Skin epidermis (tissue), 12 donors: ENCODE measurements around the gene MEF2A.

Experiments used
- H3K27ac ChIP-seq, 21 experiments: fragments of 200-600 bp; sonication (generic) in 11 of 21; one replicate each; pipeline ENCODE4 v1.5.0; 2020; ENCODE audit warnings: mild to moderate bottlenecking in 3 of 21, inconsistent platforms in 2 of 21, moderate library complexity in 2 of 21
- H3K4me3 ChIP-seq, 7 experiments: fragments of 200-600 bp; sonication (generic) in 2 of 7; one replicate each; pipeline ENCODE4 v1.5.0; 2020; ENCODE audit warnings: inconsistent platforms in 2 of 7, mild to moderate bottlenecking in 2 of 7, moderate library complexity in 1 of 7

The MEF2A gene

DNA sequence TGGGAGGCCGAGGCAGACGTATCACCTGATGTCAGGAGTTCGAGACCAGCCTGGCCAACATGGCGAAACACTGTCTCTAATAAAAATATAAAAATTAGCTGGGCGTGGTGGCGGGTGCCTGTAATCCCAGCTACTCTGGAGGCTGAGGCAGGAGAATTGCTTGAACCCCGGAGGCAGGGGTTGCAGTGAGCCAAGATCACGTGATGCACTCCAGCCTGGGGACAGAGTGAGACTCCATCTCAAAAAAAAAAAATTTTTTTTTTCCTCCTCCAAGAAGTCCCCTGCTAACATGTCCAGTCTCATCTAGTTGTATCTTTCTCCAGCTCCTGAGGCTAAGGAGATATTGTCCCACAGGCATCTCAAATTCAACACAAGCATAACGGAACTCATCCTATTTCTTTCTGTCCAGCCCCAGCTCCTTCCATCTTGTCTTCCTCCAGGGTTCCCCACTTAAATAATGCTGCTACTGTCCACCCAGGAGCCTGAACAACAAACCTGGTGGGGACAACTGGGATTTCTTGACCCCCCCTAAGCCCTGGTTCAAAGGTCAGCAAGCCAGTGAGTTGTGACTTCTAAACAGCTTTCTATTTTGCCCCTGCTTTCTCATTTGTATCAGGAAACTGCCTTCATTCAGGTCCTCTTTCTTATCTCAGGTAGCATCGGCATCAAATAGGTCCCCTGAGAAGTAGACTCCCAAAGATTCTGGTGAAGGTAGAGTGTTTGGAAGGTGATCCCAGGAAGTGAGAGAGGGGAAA lies 4.1 kb upstream of the MEF2A start:
- Histone ChIP-seq H3K27ac (no peak overlapping the region), H3K4me3 (no peak overlapping the region)

DNA sequence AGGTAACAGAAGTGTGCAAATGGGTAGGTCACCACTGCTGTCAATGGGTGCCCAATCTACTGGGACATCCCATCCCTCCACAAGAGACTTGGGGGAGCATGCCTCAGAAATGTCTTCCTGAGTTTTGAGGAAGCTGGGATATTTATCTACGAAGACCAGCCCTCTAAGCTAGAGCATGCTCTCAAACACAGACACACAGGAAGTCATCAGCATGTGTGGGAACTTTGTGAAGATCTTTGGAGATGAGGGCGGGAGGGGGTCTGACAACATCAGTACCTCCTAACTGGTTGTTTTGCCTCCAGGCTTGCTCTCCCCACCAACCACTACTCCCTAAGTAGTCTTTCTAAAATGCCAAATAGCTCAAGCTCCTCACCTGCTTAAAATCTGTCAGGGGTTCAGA lies 3.5 kb upstream of the MEF2A start:
- Histone ChIP-seq H3K4me3 (no peak overlapping the region), H3K27ac (no peak overlapping the region)

DNA sequence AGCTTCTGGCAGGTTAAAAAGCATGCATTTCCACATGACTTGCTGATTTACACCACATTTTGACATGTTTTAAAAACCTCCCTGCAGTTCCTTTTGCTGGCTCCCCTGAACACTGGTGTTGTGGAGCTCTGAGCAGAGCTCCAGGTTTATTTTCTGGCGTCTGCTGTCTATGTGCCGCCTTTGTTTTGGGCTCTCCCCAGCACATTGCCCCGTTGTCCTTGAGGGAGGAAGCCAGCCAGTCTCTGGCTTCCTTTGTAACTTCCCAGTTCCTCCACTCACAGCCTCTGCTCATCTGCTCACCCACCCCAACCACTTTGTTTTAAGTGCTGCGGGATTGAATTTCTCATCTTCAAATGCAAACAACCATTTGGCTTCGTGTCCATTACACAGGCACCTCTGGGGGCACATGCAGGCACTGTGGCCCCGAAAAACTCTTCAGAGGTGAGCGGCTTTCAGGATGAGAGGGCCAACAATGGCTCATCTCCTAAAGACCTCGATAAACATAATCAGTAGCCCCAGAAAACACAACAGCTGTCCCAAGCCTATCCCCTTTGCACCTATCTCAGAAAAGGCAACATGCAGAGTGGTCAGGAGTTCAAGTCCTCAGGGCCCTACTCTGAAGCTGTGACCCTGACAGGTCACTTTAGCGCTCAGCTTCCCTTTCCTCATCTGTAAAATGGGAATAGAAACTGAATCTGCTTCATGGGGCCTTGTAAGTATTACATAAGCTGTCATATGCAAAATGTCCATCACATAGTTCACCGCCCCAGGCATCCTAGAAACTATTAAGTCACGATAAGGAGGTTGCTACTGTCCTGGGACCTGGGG lies 1.3 kb upstream of the MEF2A start:
- H3K4me3 ChIP-seq: peak overlapping the region; percentile 17 to 88 (median 76)
- peak overlapping the region; percentile 69 to 99 (median 96) for H3K27ac ChIP-seq

DNA sequence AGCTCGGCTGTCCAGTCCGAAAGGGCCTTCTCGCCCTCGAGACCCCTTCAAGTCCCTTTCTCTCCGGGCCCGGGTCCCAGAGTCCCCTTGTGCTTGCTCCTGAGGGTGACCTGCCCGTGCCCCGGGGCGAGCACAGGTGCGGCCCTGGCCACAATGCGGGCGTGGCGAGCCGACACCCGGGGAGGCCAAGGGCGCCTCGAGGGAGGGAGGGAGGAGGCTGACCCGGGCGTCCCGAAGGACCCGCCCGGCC lies 810 bp upstream of the MEF2A start:
- peak overlapping the region; percentile 17 to 88 (median 76) for H3K4me3 ChIP-seq
- peak overlapping the region; percentile 69 to 99 (median 96) for H3K27ac ChIP-seq

DNA sequence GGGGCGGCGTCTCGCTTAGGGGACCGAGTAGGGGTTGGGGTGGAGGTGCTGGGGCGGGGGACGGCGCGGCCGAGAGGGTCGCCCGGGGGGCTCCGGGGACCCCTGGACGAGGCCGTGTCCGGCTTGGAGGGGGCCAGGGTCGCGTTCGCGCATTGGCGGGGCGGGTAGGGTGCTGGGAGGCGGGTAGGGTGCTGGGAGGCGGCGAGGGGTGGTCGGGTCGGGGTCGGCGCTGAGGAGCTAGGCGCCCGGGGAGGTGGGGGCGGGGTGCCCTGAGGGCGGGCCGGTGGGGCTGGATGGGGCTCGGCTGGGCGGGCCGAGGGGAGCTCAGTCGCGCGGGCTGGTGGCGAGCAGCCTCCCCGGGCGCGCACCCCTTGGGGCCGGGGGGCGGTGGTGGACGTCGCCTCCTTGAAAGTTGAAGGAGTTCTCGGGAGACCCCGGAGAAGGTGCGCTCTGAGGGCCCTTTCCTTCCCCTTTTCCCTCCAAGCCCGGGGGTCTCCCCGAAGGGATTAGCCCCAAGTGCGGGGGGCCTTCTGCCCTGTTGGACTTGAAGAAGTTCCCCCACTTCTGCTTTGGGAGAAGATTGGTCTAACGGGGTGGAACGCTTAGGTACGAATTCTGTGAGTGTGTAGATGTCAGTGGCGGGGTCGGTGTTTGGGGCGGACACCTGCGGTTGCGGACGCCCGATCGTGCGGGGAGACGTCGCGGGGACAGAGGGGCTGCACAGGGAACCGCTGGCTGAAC lies 543 bp downstream of the MEF2A start:
- H3K27ac ChIP-seq: peak overlapping the region; percentile 91 to 99 (median 98)
- peak overlapping the region; percentile 66 to 88 (median 80) for H3K4me3 ChIP-seq

DNA sequence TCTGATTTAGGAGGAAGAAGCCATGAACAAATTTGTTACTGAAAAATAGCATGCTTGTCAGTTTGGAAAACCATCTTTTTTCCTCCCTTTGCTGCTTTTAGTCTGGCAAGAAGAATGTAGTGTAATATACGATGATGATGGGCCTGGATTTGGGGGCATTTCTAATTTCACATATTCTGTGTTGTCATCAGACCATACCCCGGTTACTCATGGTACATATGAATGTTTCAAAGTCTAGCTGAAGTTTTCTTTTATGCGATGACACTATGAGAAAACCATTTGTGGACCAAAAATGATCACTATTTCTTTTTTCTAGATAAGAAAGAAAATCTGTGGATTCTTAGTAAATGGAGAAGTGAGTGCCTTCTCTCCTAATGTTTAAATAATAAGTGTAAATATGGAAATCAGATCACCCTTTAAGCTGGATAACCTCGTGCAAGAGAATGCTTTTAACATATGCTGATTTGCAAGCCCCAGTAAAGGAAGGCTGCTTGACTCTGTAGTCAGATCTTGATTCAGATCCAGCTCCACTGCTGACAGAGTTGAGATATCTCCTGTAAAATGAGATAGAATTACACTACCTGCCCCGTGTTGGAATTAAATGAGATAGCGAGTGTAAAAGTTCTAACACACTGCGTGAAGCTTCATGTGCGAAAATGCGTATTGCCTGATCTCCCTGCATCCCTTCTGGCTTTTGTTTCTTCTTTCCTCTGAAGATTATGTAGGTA lies 3.0 kb downstream of the MEF2A start:
- H3K4me3 ChIP-seq: peak overlapping the region in 2 of 7 experiments; percentile 76 to 84
- peak overlapping the region in 6 of 21 experiments; percentile 4 to 99 (median 24) for H3K27ac ChIP-seq

DNA sequence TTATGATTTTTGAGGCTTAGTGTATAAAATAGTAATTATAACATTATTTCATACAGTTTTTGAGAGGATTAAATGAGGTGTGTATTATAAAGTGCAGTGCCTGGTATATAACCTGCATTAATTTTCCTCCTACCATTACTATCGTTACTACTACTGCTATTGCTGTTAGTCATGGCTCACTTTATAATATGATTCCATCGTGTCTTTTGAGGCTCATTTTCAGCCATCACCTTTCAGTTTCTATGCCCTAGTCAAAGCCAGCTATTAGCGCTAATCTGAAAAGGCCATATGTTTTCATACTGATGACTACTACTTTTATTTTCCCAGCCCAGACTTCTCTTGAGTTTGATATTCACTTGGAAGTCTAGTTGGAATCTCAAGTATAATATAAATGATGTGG lies 5.5 kb downstream of the MEF2A start:
- H3K4me3 ChIP-seq: no peak overlapping the region
- H3K27ac ChIP-seq: peak overlapping the region in 1 of 21 experiments; percentile 12

DNA sequence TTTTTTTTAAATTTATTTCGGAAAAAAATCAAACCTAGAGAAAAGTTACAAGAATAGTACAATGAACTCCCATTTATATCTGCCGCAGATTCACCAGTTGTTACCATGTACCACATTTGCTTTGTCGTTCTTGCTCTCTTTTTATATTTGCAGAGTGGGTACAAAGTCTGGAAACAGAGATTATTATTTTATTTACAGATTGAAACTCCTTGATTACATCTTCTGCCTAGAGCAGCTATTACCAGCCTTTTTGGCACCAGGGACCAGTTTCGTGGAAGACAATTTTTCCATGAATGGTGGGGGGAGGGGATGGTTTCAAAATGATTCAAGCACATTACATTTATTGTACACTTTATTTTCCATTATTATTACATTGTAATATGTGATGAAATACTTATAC lies 8.3 kb downstream of the MEF2A start:
- no peak overlapping the region for H3K27ac ChIP-seq
- no peak overlapping the region for H3K4me3 ChIP-seq

DNA sequence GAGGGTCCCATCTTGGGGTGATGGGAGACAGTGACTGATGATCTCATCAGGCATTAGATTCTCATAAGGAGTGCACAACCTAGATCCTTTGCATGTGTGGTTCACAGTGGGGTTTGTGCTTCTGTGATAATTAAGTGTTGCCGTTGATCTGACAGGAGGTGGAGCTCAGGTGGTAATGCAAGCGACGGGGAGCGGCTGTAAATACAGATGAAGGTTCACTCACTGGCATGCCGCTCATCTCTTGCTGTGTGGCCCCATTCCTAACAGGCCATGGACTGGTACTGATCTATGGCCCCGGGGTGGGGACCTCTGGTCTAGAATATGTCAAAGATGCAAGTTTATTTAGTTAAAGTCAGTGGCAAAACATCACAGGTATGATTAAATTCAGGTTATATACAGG lies 8.7 kb downstream of the MEF2A start:
- H3K4me3 ChIP-seq: no peak overlapping the region
- no peak overlapping the region for H3K27ac ChIP-seq

DNA sequence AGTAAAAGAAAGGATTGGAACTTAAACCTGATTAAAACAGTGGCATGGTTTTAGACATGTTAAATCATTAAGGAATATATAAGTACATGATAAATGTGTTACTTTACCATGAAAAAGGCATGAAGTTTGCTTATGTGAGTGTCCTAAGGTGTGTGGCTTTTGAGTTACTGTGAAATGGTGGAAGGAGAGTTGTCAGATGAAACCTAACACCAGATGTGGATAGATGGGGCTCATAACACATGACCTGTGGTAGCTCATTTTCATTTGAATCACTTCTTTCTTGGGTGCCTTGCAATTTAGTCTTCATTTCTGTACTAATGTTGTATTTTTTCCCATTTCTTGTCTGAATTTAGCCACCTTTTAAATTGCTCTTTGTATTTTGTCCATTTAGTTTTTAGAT lies 13.0 kb downstream of the MEF2A start:
- Histone ChIP-seq H3K27ac (peak overlapping the region in 1 of 21 experiments; percentile 1), H3K4me3 (no peak overlapping the region)

DNA sequence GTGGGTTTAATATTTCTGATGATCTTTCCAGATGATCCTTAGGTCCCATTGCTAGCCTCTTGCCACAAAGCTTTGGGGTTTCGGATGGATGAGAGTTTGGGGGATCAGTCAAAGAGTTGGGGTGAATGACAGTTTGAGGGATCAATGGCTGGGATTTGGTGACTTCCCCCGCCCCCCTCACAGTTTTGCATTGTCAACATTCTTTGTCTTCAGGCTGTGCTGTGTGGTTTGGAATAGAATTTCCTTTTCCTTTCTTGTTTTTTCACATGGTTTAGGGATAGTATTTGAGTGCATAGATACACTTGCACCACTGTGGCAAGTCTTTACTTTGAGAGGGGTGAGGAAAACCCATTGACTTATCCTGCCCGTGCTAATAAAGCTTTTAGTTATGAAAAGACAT lies 14.3 kb downstream of the MEF2A start:
- Histone ChIP-seq H3K4me3 (no peak overlapping the region), H3K27ac (peak overlapping the region in 1 of 21 experiments; percentile 2)

DNA sequence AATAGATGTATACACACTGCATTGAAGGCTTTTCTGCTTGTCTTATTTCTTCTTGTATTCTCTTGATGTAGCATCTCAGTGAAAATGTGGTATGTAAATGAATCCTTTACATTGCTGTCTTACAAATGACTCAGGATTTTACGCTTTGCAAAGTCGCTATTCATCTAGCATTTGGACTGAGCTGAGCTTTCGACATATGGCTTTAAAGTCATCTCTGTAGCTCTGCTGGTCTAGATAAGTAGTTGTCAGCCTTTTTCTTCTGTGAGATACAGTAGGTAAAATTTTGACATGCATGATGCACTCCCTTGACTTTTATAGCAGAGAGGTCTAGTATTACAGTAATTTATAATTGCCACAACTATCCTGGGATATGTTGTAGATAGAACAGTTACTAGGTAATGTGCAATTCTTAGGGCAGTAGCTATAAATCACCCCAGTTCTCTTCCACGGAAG lies 16.8 kb downstream of the MEF2A start:
- H3K27ac ChIP-seq: no peak overlapping the region
- no peak overlapping the region for H3K4me3 ChIP-seq

DNA sequence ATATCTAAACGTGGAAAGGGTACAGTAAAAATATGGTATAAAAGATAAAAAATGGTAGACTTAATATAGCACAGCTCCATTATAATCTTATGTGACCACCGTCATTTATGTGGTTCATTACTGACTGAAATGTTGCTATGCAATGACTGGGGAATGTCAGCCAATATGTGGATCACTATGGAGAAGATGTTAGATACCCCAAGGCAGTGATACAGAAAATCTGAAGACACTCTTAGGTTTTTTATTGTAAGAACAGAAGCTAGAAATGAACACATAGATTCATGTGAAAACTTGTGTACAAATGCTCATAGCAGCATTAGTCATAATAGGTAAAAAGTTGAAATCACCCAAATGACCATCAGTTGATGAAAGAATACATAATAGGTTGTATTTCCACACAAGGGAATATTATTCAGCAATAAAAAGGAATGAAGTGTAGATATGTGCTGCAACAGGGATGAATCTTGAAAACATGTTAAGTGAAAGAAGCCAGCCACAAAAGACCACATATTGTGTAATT lies 18.4 kb downstream of the MEF2A start:
- H3K4me3 ChIP-seq: no peak overlapping the region
- H3K27ac ChIP-seq: no peak overlapping the region

DNA sequence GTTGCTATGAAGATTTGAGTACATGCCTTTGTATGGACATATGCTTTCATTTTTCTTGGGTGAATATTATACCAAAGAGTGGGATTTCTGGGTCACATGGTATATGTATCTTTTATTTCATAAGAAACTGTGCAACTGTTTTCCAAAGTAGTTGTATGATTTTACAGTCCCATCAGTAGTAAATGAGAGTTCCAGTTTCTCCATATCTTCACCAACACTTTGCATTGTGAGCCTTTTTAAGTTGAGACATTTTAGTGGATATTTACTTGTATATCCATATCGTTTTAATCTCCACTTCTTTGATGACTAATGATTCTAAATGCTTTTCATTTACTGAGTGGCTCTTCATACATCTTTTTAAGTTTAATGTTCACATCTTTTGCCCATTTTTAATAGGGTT lies 20.3 kb downstream of the MEF2A start:
- H3K27ac ChIP-seq: no peak overlapping the region
- H3K4me3 ChIP-seq: no peak overlapping the region

DNA sequence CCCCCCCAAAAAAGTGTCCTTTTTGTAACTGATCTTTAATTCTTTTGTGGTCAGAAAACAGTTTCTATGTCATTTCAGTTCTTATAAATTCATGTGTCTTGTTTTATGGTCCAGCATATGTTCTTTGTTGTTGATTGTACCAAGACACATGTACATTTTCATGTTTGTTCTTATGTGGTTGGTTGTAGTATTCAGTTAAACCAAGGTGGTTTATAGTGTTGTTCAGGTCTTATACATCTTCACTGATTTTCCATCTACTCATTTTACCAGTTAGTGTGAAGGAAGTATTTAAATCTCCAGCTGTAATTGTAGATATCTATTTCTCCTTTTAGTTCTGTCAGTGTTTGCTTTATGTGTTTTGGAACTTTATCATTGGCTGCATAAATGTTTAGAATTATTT lies 24.0 kb downstream of the MEF2A start:
- H3K4me3 ChIP-seq: no peak overlapping the region

DNA sequence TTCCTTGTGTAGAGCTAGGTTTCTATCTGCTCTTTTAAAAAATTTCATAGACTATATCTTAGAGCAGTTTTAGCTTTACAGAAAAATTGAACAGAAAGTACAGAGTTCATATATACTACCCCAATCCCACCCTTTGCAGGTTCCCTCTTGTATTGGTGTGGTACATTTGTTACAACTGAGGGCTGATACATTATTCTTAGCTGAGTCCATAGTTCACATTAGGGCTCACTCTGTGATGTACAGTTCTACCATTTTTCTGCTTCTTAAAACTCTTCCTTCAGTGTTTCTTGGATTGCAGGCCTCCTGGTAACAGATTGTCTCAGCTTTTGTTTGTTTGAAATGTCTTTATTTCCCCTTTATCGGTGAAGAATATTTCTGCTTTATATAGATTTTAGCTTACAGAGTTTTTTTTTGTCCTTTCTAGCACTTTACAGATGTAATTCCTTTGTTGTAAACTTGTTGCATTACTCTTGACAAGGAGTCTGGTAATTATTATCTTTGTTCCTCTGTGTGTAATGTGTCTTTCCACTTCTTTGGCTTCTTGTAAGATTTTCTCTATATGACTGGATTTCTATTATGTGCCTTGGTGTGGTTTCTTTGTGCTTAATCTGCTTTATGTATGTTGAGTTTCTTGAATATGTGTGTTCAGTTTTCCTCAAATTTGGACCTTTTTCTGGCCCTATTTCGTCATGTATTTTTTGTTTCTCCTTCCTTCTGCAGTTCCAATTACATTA lies 25.3 kb downstream of the MEF2A start:
- Histone ChIP-seq H3K27ac (no peak overlapping the region), H3K4me3 (no peak overlapping the region)

More for the DNA sequence above, 24.0 kb downstream of the MEF2A start:
- no peak overlapping the region for H3K27ac ChIP-seq

DNA sequence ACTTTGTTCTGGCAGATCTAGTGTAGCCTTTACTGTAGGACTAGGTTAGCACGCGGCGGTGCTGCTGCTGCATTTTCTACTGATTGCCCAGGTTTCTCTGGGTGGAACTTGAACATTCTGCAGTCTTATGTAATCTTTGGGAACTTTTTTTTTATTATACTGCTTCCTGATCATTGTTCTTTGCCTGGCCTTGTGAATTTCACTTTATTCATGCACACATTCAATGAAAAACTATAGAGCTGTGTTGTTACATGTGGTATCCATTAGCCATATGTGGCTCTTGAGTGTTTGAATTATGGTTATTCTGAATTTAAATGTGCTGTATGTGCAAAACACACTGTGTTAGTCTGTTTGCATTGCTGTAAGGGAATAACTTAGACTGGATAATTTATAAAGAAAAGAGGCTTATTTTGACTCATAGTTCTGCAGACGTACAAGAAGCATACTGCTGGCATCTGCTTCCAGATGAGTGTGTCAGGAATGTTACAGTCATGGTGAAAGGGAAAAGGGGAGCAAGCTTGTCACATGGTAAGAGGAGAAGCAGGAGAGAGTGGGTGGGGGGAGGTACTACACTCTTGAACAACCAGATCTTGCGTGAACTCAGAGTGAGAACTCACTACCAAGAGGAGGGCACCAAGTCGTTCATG lies 26.5 kb downstream of the MEF2A start:
- H3K27ac ChIP-seq: peak overlapping the region in 1 of 21 experiments; percentile 26

DNA sequence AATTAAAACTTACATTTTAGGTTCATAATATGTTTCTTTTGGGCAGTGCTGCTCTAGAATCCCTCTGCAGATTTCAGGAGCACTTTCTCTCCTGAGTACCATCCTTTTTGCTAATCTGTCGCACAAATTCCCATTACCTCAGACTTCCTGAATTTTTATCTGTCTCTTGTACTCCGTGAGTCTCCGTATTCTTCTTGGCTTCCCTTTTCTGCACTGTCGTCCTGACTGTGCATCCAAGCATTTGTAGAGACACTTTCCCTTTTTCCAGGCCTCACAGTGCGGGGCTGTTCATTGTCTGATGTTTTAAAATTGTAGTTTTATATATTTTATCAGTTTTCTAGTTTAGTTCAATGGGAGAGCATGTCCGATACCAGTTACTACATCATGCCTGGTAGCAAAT lies 27.3 kb downstream of the MEF2A start:
- Histone ChIP-seq H3K4me3 (no peak overlapping the region), H3K27ac (no peak overlapping the region)

More for the DNA sequence above, 26.5 kb downstream of the MEF2A start:
- no peak overlapping the region for H3K4me3 ChIP-seq
